Measurements from ENCODE around the gene STAG2. TPM values are rescaled to one million over a fixed set of nuclear protein-coding genes. Genes with fewer than 3 reads are reported as not detected.
A peak's percentile ranks its signal among the peaks of the same experiment; 100 is the strongest.

Gene STAG2
- total RNA-seq, 1 experiment from 2014 or later = 119 TPM

- peak; percentile 19 for DNase-seq (ENCODE audit: low spot score)
- Histone ChIP-seq H3K9me3 (ENCODE audit: low read depth, low read length, poor library complexity, severe bottlenecking) (no peaks in the 10 kb centered on the region), H3K36me3 (ENCODE audit: insufficient read depth, low read length, poor library complexity, severe bottlenecking) (no peaks in the 10 kb centered on the region), H3K27ac (ENCODE audit: low read depth, low read length, poor library complexity, severe bottlenecking) (no peak overlapping the region), H3K4me3 (ENCODE audit: low read depth, low read length, poor library complexity, severe bottlenecking) (no peak overlapping the region), H3K4me1 (ENCODE audit: insufficient read depth, low read length, poor library complexity, severe bottlenecking) (no peaks in the 10 kb centered on the region), H3K27me3 (replicated peaks; ENCODE audit: insufficient read depth, low read depth, low read length, poor library complexity) (no peaks in the 10 kb centered on the region)
- intact Hi-C loops (cut with micrococcal nuclease; ENCODE audit: unreplicated experiment) = no loop called here
- TF ChIP-seq, protein P1, sequence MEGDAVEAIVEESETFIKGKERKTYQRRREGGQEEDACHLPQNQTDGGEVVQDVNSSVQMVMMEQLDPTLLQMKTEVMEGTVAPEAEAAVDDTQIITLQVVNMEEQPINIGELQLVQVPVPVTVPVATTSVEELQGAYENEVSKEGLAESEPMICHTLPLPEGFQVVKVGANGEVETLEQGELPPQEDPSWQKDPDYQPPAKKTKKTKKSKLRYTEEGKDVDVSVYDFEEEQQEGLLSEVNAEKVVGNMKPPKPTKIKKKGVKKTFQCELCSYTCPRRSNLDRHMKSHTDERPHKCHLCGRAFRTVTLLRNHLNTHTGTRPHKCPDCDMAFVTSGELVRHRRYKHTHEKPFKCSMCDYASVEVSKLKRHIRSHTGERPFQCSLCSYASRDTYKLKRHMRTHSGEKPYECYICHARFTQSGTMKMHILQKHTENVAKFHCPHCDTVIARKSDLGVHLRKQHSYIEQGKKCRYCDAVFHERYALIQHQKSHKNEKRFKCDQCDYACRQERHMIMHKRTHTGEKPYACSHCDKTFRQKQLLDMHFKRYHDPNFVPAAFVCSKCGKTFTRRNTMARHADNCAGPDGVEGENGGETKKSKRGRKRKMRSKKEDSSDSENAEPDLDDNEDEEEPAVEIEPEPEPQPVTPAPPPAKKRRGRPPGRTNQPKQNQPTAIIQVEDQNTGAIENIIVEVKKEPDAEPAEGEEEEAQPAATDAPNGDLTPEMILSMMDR (conservative IDR thresholded peaks at IDR 0.05; ENCODE audit: low read depth, low read length) = no peak
- no peak for TF ChIP-seq EZH2 (IDR thresholded peaks at IDR 0.05; ENCODE audit: borderline replicate concordance, low read depth, low read length, poor library complexity, severe bottlenecking)
- POLR2A ChIA-PET (ENCODE audit: low non-redundant PET) = interaction anchor here (0.7 kb wide), 1 partner anchor 298 kb away, joined by 3 read pairs; no protein-coding TSS in a partner anchor
- CTCF ChIA-PET = no interaction called here
- BruUV-seq (replicated peaks) = no TSS peak
These were observed 41.3 kb upstream of the STAG2 start for GRCh38 chrX:123920105-123920785.

- no peak for TF ChIP-seq EZH2 (IDR thresholded peaks at IDR 0.05; ENCODE audit: borderline replicate concordance, low read depth, low read length, poor library complexity, severe bottlenecking)
- TF ChIP-seq, protein P1 (conservative IDR thresholded peaks at IDR 0.05; ENCODE audit: low read depth, low read length) = no peak
- Histone ChIP-seq H3K4me1 (ENCODE audit: insufficient read depth, low read length, poor library complexity, severe bottlenecking) (no peaks in the 10 kb centered on the region), H3K9me3 (ENCODE audit: low read depth, low read length, poor library complexity, severe bottlenecking) (no peaks in the 10 kb centered on the region), H3K27me3 (replicated peaks; ENCODE audit: insufficient read depth, low read depth, low read length, poor library complexity) (no peaks in the 10 kb centered on the region), H3K27ac (ENCODE audit: low read depth, low read length, poor library complexity, severe bottlenecking) (no peak overlapping the region), H3K4me3 (ENCODE audit: low read depth, low read length, poor library complexity, severe bottlenecking) (no peak overlapping the region), H3K36me3 (ENCODE audit: insufficient read depth, low read length, poor library complexity, severe bottlenecking) (no peaks in the 10 kb centered on the region)
- POLR2A ChIA-PET (ENCODE audit: low non-redundant PET) = no interaction called here
- DNase-seq (ENCODE audit: low spot score) = no peak
- no TSS peak for BruUV-seq (replicated peaks)
- intact Hi-C loops (cut with micrococcal nuclease; ENCODE audit: unreplicated experiment) = no loop called here
- CTCF ChIA-PET = no interaction called here
These were observed 38.3 kb upstream of the STAG2 start for GRCh38 chrX:123923211-123923610.

DNA sequence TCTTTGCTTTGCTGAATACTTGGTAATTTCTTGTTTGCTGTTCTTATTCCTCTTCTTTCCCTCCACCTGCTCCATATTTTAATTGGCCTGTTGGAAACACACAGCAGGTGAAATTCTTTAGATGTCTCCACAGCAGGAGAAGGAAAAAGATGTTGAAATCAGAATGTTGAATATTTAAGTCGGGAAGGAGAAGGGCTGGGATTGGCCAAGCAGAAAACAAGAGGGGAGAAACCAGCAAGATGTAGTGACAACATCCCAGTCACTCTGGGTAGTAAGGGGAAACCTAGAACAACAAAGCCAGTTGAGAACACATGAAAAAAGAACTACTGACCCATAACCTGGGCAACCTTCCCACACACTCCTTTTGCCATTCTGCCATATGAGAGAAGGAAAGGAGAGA is 37.3 kb upstream of the STAG2 start:
- H3K4me1 ChIP-seq (ENCODE audit: insufficient read depth, low read length, poor library complexity, severe bottlenecking) = no peaks in the 10 kb centered on the region
- no peaks in the 10 kb centered on the region for H3K36me3 ChIP-seq (ENCODE audit: insufficient read depth, low read length, poor library complexity, severe bottlenecking)
- H3K27me3 ChIP-seq (replicated peaks; ENCODE audit: insufficient read depth, low read depth, low read length, poor library complexity) = no peaks in the 10 kb centered on the region
- intact Hi-C loops (cut with micrococcal nuclease; ENCODE audit: unreplicated experiment) = no loop called here
- no peak overlapping the region for H3K27ac ChIP-seq (ENCODE audit: low read depth, low read length, poor library complexity, severe bottlenecking)
- no peak for DNase-seq (ENCODE audit: low spot score)
- POLR2A ChIA-PET (ENCODE audit: low non-redundant PET) = no interaction called here
- CTCF ChIA-PET = no interaction called here
- no peak for TF ChIP-seq EZH2 (IDR thresholded peaks at IDR 0.05; ENCODE audit: borderline replicate concordance, low read depth, low read length, poor library complexity, severe bottlenecking)
- TF ChIP-seq, protein P1 (conservative IDR thresholded peaks at IDR 0.05; ENCODE audit: low read depth, low read length) = no peak
- no TSS peak for BruUV-seq (replicated peaks)
- no peak overlapping the region for H3K4me3 ChIP-seq (ENCODE audit: low read depth, low read length, poor library complexity, severe bottlenecking)
- H3K9me3 ChIP-seq (ENCODE audit: low read depth, low read length, poor library complexity, severe bottlenecking) = no peaks in the 10 kb centered on the region

All from A673 (cell line).